Hypothalamus (tissue), 51 donors: Measurements from ENCODE around the gene TTC13.

Experiments
- DNase-seq, 51 donors: peaks; one replicate each; lab custom pipeline; 2025; lab: John Stamatoyannopoulos, UW

TTC13 gene

GRCh38 chr1:230877924-230878590, 100.6 kb downstream of the TTC13 start:
- DNase-seq, result no peak

- DNase-seq, result no peak
Measured at GRCh38 chr1:230877146-230877923, 101.3 kb downstream of the TTC13 start.

- no peak for DNase-seq
Measured at GRCh38 chr1:230876660-230877059, 102.0 kb downstream of the TTC13 start.

- DNase-seq, result no peak
Measured at GRCh38 chr1:230875370-230875769, 103.3 kb downstream of the TTC13 start.

GRCh38 chr1:230870916-230871315, 107.7 kb downstream of the TTC13 start:
- DNase-seq, result no peak

GRCh38 chr1:230869500-230869899, 109.2 kb downstream of the TTC13 start:
- DNase-seq, result no peak

- peak in 29 of 51 donors; percentile 36 to 87 (median 69) for DNase-seq
Measured at GRCh38 chr1:230868736-230869385, 109.8 kb downstream of the TTC13 start.

- DNase-seq, result peak in 50 of 51 donors; percentile 30 to 93 (median 76)
Measured at GRCh38 chr1:230867903-230868735, 110.5 kb downstream of the TTC13 start, which contains the start of gene C1orf198. TSS of gene C1orf198 (minus strand) at chr1:230868521. CDS start at chr1:230868512, 9 bp downstream.

GRCh38 chr1:230867101-230867902, 111.4 kb downstream of the TTC13 start:
- peak in 4 of 51 donors; percentile 23 to 78 (median 44) for DNase-seq

GRCh38 chr1:230866171-230867070, 112.2 kb downstream of the TTC13 start:
- DNase-seq, result peak in 6 of 51 donors; percentile 11 to 70 (median 34)

- peak in 4 of 51 donors; percentile 17 to 54 (median 35) for DNase-seq
Measured at GRCh38 chr1:230865062-230865817, 113.4 kb downstream of the TTC13 start.

- DNase-seq, result peak in 4 of 51 donors; percentile 20 to 75 (median 50)
Measured at GRCh38 chr1:230864441-230864840, 114.2 kb downstream of the TTC13 start.

- DNase-seq, result peak in 31 of 51 donors; percentile 16 to 70 (median 39)
Measured at GRCh38 chr1:230863449-230863848, 115.2 kb downstream of the TTC13 start.

GRCh38 chr1:230861970-230862595, 116.6 kb downstream of the TTC13 start:
- DNase-seq, result no peak

- DNase-seq, result no peak
Measured at GRCh38 chr1:230861489-230861888, 117.2 kb downstream of the TTC13 start.

- no peak for DNase-seq
Measured at GRCh38 chr1:230860617-230861384, 117.9 kb downstream of the TTC13 start.
